Endodermal cell (in vitro differentiated cells): Measurements from ENCODE around the gene MZB1. TPM values are rescaled to one million over a fixed set of nuclear protein-coding genes. Genes with fewer than 3 reads are reported as not detected.
"Not testable (repeated sequence)": the region's sequence is repeated elsewhere in the genome, so short reads cannot be mapped to it uniquely, and the experiment has no call there.

Experiments used
- DNase-seq: peaks from one replicate; pipeline ENCODE4 v3.0.0-alpha.2; 2017
- H3K27ac ChIP-seq: 2 replicates; pipeline ENCODE4 v1.5.1; 2013; ENCODE audit warnings: mild to moderate bottlenecking, low read depth, low read length, moderate library complexity
- H3K27me3 ChIP-seq: 2 replicates; pipeline ENCODE4 v1.6.1; 2013; ENCODE audit warnings: mild to moderate bottlenecking, low read length, moderate library complexity; ENCODE audit not compliant: insufficient read depth, control insufficient read depth, poor library complexity, severe bottlenecking
- H3K36me3 ChIP-seq: 2 replicates; pipeline ENCODE4 v1.7.0; 2013; ENCODE audit warnings: mild to moderate bottlenecking, low read length, moderate library complexity; ENCODE audit not compliant: control insufficient read depth, insufficient read depth
- H3K4me1 ChIP-seq: one replicate; pipeline ENCODE4 v1.7.0; 2013; ENCODE audit warnings: low read length; ENCODE audit not compliant: control insufficient read depth, insufficient read depth
- H3K4me3 ChIP-seq: 2 replicates; pipeline ENCODE4 v1.5.1; 2013; ENCODE audit warnings: mild to moderate bottlenecking, low read length, moderate library complexity
- H3K9ac ChIP-seq: 2 replicates; pipeline ENCODE4 v1.6.1; 2013; ENCODE audit warnings: mild to moderate bottlenecking, low read length, moderate library complexity; ENCODE audit not compliant: poor library complexity, severe bottlenecking; ENCODE audit errors: extremely low read depth
- H3K9me3 ChIP-seq: 2 replicates; pipeline ENCODE4 v1.6.1; 2013; ENCODE audit warnings: mild to moderate bottlenecking, low read length, moderate library complexity; ENCODE audit not compliant: control insufficient read depth
- H3K27ac Mint-ChIP-seq: 2 replicates; pipeline ENCODE4 v1.8.0; 2020; ENCODE audit warnings: mixed read lengths
- H3K27me3 Mint-ChIP-seq: 2 replicates; pipeline ENCODE4 v1.8.0; 2021; ENCODE audit warnings: mild to moderate bottlenecking, mixed read lengths; ENCODE audit not compliant: insufficient read depth
- H3K36me3 Mint-ChIP-seq: 2 replicates; pipeline ENCODE4 v1.8.0; 2020; ENCODE audit warnings: low read depth, mixed read lengths
- H3K4me1 Mint-ChIP-seq: 2 replicates; pipeline ENCODE4 v1.8.0; 2020; ENCODE audit warnings: mixed read lengths
- H3K4me3 Mint-ChIP-seq: 2 replicates; pipeline ENCODE4 v1.8.0; 2020; ENCODE audit warnings: mild to moderate bottlenecking, moderate library complexity, mixed read lengths
- H3K9me3 Mint-ChIP-seq: 2 replicates; pipeline ENCODE4 v1.8.0; 2020; ENCODE audit warnings: mild to moderate bottlenecking, mixed read lengths
- WGBS, 2 experiments: methylation state at CpG; one replicate each; pipeline versions ENCODE4 v1.1.5 to v1.1.7; 2013; ENCODE audit warnings: missing lambda C conversion rate in 2 of 2, mixed read lengths in 1 of 2; ENCODE audit not compliant: insufficient coverage in 1 of 2, insufficient read length in 1 of 2; 5-methylcytosine and 5-hydroxymethylcytosine counted together
- total RNA-seq, 2 donors: library from RNA; stranded (reverse); fragmentation: NEBNext Ultra II Directional in 1 of 2; extraction: Animal tissue kit (Norgen Biotek cat#: 25700) in 1 of 2; gene quantifications; 2 replicates in 1 of 2; 3 replicates in 1 of 2; pipeline ENCODE4 v1.2.1, GENCODE V29; 2021
- TF ChIP-seq, protein P1 (sequence below): fragments of 200-600 bp; sonication (generic); conservative IDR thresholded peaks from 2 replicates; pipeline ENCODE4 v1.5.0; 2021; ENCODE audit warnings: antibody characterized with exemption, mild to moderate bottlenecking

The MZB1 gene
- total RNA-seq, 2 donors from 2014 or later, result 0.57 to 0.60 TPM

DNA sequence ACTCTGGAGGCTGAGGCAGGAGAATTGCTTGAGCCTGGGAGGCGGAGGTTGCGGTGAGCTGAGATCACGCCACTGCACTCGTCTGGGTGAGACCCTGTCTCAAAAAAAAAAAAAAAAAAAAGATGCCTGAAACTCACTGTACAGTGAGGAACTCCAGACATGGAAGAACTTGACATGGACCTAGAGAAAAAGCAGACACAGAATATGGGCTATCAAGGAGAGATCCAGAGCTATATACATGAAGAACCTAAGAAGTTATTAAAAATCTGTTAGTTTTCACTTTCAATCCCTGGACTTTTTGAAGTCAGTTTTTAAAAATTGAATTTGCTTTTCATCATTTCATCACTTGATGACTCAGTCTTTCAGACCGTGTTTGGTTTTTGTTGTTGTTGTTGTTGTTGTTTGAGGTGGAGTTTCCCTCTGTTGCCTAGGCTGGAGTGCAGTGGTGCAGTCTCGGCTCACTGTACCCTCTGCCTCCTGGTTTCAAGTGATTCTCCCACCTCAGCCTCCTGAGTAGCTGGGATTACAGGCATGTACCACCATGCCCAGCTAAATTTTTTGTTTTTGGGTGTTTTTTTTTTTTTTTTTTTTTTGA is 27.8 kb downstream of the MZB1 start:
- H3K36me3 ChIP-seq, result peaks cover 54% of the 10 kb centered on the region

DNA sequence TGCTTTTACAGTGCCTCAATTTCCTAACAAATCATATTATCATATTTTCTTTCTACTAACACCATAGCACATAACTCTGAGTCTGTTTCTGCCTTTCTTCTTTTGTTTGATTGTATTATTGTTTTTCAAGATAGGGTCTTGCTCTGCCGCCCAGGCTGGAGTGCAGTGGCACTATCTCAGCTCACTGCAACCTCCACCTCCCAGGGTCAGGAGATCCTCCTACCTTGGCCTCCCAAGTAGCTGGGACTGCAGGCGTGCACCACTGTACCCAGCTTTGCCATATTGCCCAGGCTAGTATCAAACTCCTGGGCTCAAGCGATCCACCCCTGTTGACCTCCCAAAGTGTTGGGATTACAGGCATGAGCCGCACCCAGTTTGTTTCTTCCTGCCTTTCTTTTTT is 29.3 kb downstream of the MZB1 start:
- Mint-ChIP-seq H3K9me3 (no peaks in the 10 kb centered on the region), H3K36me3 (peaks cover 49% of the 10 kb centered on the region), H3K4me3 (no peak overlapping the region), H3K27me3 (no peaks in the 10 kb centered on the region), H3K4me1 (no peaks in the 10 kb centered on the region), H3K27ac (peak overlapping the region; percentile 70)
- Histone ChIP-seq H3K27ac (no peak overlapping the region), H3K4me1 (no peaks in the 10 kb centered on the region), H3K4me3 (no peak overlapping the region), H3K9me3 (no peaks in the 10 kb centered on the region), H3K9ac (no peak overlapping the region), H3K27me3 (no peaks in the 10 kb centered on the region), H3K36me3 (peaks cover 38% of the 10 kb centered on the region)
- WGBS, 2 experiments, result 94 to 96% methylated on average over 4 of the region's 4 CpGs
- no peak for DNase-seq
- TF ChIP-seq, protein P1, sequence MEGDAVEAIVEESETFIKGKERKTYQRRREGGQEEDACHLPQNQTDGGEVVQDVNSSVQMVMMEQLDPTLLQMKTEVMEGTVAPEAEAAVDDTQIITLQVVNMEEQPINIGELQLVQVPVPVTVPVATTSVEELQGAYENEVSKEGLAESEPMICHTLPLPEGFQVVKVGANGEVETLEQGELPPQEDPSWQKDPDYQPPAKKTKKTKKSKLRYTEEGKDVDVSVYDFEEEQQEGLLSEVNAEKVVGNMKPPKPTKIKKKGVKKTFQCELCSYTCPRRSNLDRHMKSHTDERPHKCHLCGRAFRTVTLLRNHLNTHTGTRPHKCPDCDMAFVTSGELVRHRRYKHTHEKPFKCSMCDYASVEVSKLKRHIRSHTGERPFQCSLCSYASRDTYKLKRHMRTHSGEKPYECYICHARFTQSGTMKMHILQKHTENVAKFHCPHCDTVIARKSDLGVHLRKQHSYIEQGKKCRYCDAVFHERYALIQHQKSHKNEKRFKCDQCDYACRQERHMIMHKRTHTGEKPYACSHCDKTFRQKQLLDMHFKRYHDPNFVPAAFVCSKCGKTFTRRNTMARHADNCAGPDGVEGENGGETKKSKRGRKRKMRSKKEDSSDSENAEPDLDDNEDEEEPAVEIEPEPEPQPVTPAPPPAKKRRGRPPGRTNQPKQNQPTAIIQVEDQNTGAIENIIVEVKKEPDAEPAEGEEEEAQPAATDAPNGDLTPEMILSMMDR, result no peak

More for the DNA sequence above, 27.8 kb downstream of the MZB1 start:
- no peak for DNase-seq
- no peak overlapping the region for H3K27ac Mint-ChIP-seq
- H3K4me3 Mint-ChIP-seq, result no peak overlapping the region
- no peak overlapping the region for H3K9ac ChIP-seq
- no peaks in the 10 kb centered on the region for H3K9me3 Mint-ChIP-seq
- H3K9me3 ChIP-seq, result no peaks in the 10 kb centered on the region
- WGBS, 2 experiments, result 80 to 92% methylated on average over 1 to 6 of the region's 6 CpGs
- H3K36me3 Mint-ChIP-seq, result peaks cover 61% of the 10 kb centered on the region
- H3K4me1 ChIP-seq, result no peaks in the 10 kb centered on the region
- H3K4me1 Mint-ChIP-seq, result no peaks in the 10 kb centered on the region
- H3K27ac ChIP-seq, result no peak overlapping the region
- H3K27me3 Mint-ChIP-seq, result no peaks in the 10 kb centered on the region
- TF ChIP-seq, protein P1, result no peak
- H3K27me3 ChIP-seq, result no peaks in the 10 kb centered on the region
- H3K4me3 ChIP-seq, result no peak overlapping the region

- Mint-ChIP-seq H3K27ac (no peak overlapping the region), H3K9me3 (no peaks in the 10 kb centered on the region)
Measured at GRCh38 chr5:139358064-139358463, 31.6 kb downstream of the MZB1 start.

GRCh38 chr5:139355900-139356299 is 33.8 kb downstream of the MZB1 start:
- H3K4me1 ChIP-seq, H3K4me3 Mint-ChIP-seq, H3K27me3 ChIP-seq, H3K9me3 Mint-ChIP-seq, H3K4me1 Mint-ChIP-seq, H3K9ac ChIP-seq, H3K27ac Mint-ChIP-seq, H3K27me3 Mint-ChIP-seq, H3K4me3 ChIP-seq, DNase-seq, H3K27ac ChIP-seq: not testable (repeated sequence)
- 97 to 98% methylated on average over 7 to 8 of the region's 8 CpGs for WGBS, 2 experiments
- peaks cover 48% of the 10 kb centered on the region for H3K36me3 ChIP-seq
- peaks cover 43% of the 10 kb centered on the region for H3K36me3 Mint-ChIP-seq
- peaks cover 16% of the 10 kb centered on the region for H3K9me3 ChIP-seq

More at GRCh38 chr5:139358064-139358463, 31.6 kb downstream of the MZB1 start:
- H3K4me1 ChIP-seq, result no peaks in the 10 kb centered on the region
- TF ChIP-seq, protein P1, result no peak
- H3K4me1 Mint-ChIP-seq, result no peaks in the 10 kb centered on the region
- no peak overlapping the region for H3K9ac ChIP-seq
- no peak for DNase-seq
- H3K4me3 Mint-ChIP-seq, result no peak overlapping the region
- peaks cover 15% of the 10 kb centered on the region for H3K9me3 ChIP-seq
- no peak overlapping the region for H3K27ac ChIP-seq
- peaks cover 35% of the 10 kb centered on the region for H3K36me3 ChIP-seq
- H3K36me3 Mint-ChIP-seq, result peaks cover 46% of the 10 kb centered on the region
- H3K27me3 ChIP-seq, result no peaks in the 10 kb centered on the region
- no peak overlapping the region for H3K4me3 ChIP-seq
- no peaks in the 10 kb centered on the region for H3K27me3 Mint-ChIP-seq
